Measurements from ENCODE around the gene RAB25. TPM values are rescaled to one million over a fixed set of nuclear protein-coding genes. Genes with fewer than 3 reads are reported as not detected.
A peak's percentile ranks its signal among the peaks of the same experiment; 100 is the strongest.

Gene RAB25
- total and polyA plus RNA-seq, 2 of the 13 experiments (the other 11 are each of a cell fraction or from before 2014, with no cell fraction given) = 0.20 to 0.22 TPM

DNA sequence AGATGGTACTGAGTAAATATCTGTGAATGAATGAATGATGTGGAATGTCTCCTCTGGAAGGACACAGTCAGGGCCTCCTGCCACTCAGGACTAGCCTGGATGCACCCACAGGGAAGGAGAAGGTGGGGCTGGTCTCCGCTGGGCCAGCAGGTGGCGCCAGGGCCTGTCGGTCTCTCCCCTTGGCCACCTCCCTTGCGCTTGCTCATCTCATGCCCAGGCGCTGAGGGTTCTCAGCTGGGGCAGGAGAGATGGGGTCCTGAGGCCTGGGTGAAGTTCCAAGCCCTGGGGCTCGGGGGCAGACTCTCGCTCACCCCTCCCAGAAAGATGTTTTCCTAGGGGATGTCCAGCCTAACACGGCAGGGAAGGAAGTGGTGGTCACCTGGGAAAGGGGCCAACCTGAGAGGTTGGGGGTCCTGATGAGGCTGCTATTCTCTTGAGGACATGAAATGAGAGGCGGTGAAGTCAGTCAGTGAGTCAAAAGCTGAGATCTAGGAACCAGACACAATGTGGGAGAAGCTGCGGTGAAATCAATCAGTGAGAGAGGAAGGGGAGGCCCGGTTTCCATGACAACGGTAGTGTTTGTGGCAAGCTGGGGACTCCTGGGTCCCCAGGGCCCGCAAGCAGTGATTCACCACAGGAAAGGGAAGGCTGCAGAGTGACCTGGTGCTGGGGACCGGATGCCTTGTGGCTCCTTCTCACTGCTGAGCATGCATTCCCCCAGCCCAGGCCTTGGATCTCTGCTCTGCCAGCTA lies 35.9 kb downstream of the RAB25 start (continued):
- TF ChIP-seq, protein P1, sequence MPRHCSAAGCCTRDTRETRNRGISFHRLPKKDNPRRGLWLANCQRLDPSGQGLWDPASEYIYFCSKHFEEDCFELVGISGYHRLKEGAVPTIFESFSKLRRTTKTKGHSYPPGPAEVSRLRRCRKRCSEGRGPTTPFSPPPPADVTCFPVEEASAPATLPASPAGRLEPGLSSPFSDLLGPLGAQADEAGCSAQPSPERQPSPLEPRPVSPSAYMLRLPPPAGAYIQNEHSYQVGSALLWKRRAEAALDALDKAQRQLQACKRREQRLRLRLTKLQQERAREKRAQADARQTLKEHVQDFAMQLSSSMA (CRISPR knock-in tag; IDR thresholded peaks at IDR 0.05) = no peak
- no peak for TF ChIP-seq BRCA1 (CRISPR knock-in tag; IDR thresholded peaks at IDR 0.05)
- no peak for TF ChIP-seq SPEN (CRISPR knock-in tag; IDR thresholded peaks at IDR 0.05; ENCODE audit: low read depth)
- TF ChIP-seq, protein P2, sequence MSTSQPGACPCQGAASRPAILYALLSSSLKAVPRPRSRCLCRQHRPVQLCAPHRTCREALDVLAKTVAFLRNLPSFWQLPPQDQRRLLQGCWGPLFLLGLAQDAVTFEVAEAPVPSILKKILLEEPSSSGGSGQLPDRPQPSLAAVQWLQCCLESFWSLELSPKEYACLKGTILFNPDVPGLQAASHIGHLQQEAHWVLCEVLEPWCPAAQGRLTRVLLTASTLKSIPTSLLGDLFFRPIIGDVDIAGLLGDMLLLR (CRISPR knock-in tag; IDR thresholded peaks at IDR 0.05) = no peak
- no peak for TF ChIP-seq PHB2 (IDR thresholded peaks at IDR 0.05; ENCODE audit: partially characterized antibody)
- no peak for TF ChIP-seq ELF1 (CRISPR knock-in tag; IDR thresholded peaks at IDR 0.05)
- TF ChIP-seq ELK4 (CRISPR knock-in tag; IDR thresholded peaks at IDR 0.05; ENCODE audit: borderline replicate concordance) = no peak
- TF ChIP-seq, protein P3, sequence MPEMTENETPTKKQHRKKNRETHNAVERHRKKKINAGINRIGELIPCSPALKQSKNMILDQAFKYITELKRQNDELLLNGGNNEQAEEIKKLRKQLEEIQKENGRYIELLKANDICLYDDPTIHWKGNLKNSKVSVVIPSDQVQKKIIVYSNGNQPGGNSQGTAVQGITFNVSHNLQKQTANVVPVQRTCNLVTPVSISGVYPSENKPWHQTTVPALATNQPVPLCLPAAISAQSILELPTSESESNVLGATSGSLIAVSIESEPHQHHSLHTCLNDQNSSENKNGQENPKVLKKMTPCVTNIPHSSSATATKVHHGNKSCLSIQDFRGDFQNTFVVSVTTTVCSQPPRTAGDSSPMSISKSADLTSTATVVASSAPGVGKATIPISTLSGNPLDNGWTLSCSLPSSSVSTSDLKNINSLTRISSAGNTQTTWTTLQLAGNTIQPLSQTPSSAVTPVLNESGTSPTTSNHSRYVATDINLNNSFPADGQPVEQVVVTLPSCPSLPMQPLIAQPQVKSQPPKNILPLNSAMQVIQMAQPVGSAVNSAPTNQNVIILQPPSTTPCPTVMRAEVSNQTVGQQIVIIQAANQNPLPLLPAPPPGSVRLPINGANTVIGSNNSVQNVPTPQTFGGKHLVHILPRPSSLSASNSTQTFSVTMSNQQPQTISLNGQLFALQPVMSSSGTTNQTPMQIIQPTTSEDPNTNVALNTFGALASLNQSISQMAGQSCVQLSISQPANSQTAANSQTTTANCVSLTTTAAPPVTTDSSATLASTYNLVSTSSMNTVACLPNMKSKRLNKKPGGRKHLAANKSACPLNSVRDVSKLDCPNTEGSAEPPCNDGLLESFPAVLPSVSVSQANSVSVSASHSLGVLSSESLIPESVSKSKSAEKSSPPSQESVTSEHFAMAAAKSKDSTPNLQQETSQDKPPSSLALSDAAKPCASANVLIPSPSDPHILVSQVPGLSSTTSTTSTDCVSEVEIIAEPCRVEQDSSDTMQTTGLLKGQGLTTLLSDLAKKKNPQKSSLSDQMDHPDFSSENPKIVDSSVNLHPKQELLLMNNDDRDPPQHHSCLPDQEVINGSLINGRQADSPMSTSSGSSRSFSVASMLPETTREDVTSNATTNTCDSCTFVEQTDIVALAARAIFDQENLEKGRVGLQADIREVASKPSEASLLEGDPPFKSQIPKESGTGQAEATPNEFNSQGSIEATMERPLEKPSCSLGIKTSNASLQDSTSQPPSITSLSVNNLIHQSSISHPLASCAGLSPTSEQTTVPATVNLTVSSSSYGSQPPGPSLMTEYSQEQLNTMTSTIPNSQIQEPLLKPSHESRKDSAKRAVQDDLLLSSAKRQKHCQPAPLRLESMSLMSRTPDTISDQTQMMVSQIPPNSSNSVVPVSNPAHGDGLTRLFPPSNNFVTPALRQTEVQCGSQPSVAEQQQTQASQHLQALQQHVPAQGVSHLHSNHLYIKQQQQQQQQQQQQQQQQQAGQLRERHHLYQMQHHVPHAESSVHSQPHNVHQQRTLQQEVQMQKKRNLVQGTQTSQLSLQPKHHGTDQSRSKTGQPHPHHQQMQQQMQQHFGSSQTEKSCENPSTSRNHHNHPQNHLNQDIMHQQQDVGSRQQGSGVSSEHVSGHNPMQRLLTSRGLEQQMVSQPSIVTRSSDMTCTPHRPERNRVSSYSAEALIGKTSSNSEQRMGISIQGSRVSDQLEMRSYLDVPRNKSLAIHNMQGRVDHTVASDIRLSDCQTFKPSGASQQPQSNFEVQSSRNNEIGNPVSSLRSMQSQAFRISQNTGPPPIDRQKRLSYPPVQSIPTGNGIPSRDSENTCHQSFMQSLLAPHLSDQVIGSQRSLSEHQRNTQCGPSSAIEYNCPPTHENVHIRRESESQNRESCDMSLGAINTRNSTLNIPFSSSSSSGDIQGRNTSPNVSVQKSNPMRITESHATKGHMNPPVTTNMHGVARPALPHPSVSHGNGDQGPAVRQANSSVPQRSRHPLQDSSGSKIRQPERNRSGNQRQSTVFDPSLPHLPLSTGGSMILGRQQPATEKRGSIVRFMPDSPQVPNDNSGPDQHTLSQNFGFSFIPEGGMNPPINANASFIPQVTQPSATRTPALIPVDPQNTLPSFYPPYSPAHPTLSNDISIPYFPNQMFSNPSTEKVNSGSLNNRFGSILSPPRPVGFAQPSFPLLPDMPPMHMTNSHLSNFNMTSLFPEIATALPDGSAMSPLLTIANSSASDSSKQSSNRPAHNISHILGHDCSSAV (CRISPR knock-in tag; IDR thresholded peaks at IDR 0.05; ENCODE audit: borderline replicate concordance) = no peak
- TF ChIP-seq ZNF619 (CRISPR knock-in tag; IDR thresholded peaks at IDR 0.05) = 0 out of 2 replicates have a peak, but pooled peaks have one; percentile 62
- TF ChIP-seq, protein P4, sequence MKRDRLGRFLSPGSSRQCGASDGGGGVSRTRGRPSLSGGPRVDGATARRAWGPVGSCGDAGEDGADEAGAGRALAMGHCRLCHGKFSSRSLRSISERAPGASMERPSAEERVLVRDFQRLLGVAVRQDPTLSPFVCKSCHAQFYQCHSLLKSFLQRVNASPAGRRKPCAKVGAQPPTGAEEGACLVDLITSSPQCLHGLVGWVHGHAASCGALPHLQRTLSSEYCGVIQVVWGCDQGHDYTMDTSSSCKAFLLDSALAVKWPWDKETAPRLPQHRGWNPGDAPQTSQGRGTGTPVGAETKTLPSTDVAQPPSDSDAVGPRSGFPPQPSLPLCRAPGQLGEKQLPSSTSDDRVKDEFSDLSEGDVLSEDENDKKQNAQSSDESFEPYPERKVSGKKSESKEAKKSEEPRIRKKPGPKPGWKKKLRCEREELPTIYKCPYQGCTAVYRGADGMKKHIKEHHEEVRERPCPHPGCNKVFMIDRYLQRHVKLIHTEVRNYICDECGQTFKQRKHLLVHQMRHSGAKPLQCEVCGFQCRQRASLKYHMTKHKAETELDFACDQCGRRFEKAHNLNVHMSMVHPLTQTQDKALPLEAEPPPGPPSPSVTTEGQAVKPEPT (CRISPR knock-in tag; IDR thresholded peaks at IDR 0.05; ENCODE audit: low read depth) = no peak
- TF ChIP-seq ZNF235 (CRISPR knock-in tag; IDR thresholded peaks at IDR 0.05; ENCODE audit: borderline replicate concordance) = no peak; the same call in 1 of the 2 replicates
- TF ChIP-seq JUN (CRISPR knock-in tag; IDR thresholded peaks at IDR 0.05) = peak; percentile 76; the same call in 1 of the 2 replicates
- 0 out of 2 replicates have a peak, but pooled peaks have one; percentile 27 for TF ChIP-seq ZSCAN29 (CRISPR knock-in tag; conservative IDR thresholded peaks at IDR 0.05)
- no peak for TF ChIP-seq SCMH1 (CRISPR knock-in tag; IDR thresholded peaks at IDR 0.05; ENCODE audit: borderline replicate concordance)
